Left ventricle myocardium inferior (tissue), 1 donor: Measurements from ENCODE around the gene CTU1. TPM values are rescaled to one million over a fixed set of nuclear protein-coding genes. Genes with fewer than 3 reads are reported as not detected.

Experiments used
- DNase-seq: peaks from one replicate; pipeline ENCODE4 v3.0.0-alpha.2; 2020
- H3K27ac ChIP-seq: fragments of 200-600 bp; replicated peaks from 2 replicates; pipeline ENCODE4 v1.8.0; 2021
- H3K27me3 ChIP-seq: fragments of 200-600 bp; 2 replicates; pipeline ENCODE4 v1.8.0; 2021; ENCODE audit warnings: low read depth
- H3K36me3 ChIP-seq: fragments of 200-600 bp; 2 replicates; pipeline ENCODE4 v1.8.0; 2021
- H3K4me1 ChIP-seq: fragments of 200-600 bp; 2 replicates; pipeline ENCODE4 v1.8.0; 2021
- H3K4me3 ChIP-seq: fragments of 200-600 bp; 2 replicates; pipeline ENCODE4 v1.8.0; 2021; ENCODE audit warnings: mild to moderate bottlenecking, moderate library complexity
- H3K9me3 ChIP-seq: fragments of 200-600 bp; replicated peaks from 2 replicates; pipeline ENCODE4 v1.8.0; 2021
- intact Hi-C: fragments of 100-400 bp; cut with micrococcal nuclease; formaldehyde crosslinking; loops from one replicate; pipeline ENCODE4 v1.11.0; 2022
- total RNA-seq: library from RNA; stranded (reverse); fragmentation: NEBNext Ultra II Directional; extraction: Animal tissue kit (Norgen Biotek cat#: 25700); gene quantifications from one replicate; pipeline ENCODE4 v1.2.1, GENCODE V29; 2021
- TF ChIP-seq, protein P1 (sequence below): fragments of 200-600 bp; IDR thresholded peaks from 2 replicates; pipeline ENCODE4 v1.8.0; 2021; ENCODE audit warnings: antibody characterized with exemption, mild to moderate bottlenecking, borderline replicate concordance
- donor health status: DM: no; HTN: yes; CAD: no; lungs with severe emphysema.

CTU1 gene
- total RNA-seq, 1 donor from 2014 or later = 4.4 TPM

DNA sequence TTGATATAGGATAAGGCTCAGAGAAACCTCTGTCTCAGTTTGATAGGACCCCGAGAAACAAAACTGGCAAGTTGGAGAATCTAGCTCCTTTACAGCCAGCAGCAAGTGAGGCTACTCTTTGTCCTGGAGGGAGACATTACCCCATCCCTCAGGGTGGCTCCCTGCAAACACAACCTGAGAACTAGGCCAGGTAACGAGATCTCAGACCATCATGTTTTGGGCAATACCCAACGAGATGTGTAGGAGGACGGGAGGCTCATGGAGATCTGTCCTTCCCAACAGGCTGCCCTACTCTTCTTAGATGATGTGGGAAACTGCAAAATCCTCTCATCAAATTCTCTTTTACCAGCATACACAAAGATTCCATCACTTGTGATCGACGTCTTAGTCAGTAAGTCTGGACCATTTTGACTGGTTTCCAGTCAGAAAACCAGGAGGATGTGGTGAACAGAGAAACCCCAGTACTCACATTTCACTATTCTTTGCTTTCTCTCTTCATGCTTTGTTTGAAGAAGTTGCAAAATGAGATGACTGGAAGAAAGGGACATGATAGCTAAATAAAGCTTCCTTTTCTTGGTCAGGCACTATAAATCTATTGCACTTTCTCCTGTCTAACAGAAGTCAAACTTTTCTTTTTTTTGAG lies 6.0 kb upstream of the CTU1 start:
- no peaks in the 10 kb centered on the region for H3K9me3 ChIP-seq
- TF ChIP-seq, protein P1, sequence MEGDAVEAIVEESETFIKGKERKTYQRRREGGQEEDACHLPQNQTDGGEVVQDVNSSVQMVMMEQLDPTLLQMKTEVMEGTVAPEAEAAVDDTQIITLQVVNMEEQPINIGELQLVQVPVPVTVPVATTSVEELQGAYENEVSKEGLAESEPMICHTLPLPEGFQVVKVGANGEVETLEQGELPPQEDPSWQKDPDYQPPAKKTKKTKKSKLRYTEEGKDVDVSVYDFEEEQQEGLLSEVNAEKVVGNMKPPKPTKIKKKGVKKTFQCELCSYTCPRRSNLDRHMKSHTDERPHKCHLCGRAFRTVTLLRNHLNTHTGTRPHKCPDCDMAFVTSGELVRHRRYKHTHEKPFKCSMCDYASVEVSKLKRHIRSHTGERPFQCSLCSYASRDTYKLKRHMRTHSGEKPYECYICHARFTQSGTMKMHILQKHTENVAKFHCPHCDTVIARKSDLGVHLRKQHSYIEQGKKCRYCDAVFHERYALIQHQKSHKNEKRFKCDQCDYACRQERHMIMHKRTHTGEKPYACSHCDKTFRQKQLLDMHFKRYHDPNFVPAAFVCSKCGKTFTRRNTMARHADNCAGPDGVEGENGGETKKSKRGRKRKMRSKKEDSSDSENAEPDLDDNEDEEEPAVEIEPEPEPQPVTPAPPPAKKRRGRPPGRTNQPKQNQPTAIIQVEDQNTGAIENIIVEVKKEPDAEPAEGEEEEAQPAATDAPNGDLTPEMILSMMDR = no peak
- no peaks in the 10 kb centered on the region for H3K4me1 ChIP-seq
- H3K36me3 ChIP-seq = no peaks in the 10 kb centered on the region
- intact Hi-C loops = no loop called here
- no peak overlapping the region for H3K4me3 ChIP-seq
- peaks cover 67% of the 10 kb centered on the region for H3K27me3 ChIP-seq
- no peak for DNase-seq
- H3K27ac ChIP-seq = no peak overlapping the region

DNA sequence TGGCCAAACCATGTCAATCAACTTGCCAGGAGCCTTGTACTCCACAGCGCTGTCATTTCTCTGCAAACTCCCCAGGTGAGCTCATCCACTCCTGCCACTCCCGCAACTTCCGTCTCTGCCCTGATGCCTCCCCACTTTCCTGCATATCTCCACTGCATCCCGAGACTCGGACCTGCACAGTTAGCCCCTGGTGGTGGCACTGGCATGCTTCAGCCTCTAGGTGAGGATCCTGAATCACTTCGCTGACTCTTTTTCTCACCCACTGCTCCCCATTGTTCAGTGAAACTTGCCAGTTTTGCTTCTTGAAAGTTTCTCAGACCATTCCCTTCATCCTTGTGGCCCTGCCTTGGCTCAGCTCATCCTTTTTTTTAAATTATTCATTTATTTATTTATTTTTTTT lies 3.4 kb upstream of the CTU1 start:
- intact Hi-C loops = no loop called here
- Histone ChIP-seq H3K4me3 (no peak overlapping the region), H3K27me3 (peaks cover 46% of the 10 kb centered on the region), H3K9me3 (no peaks in the 10 kb centered on the region), H3K4me1 (peaks cover 23% of the 10 kb centered on the region), H3K36me3 (no peaks in the 10 kb centered on the region), H3K27ac (no peak overlapping the region)
- DNase-seq = no peak
- TF ChIP-seq, protein P1 = no peak

- peaks cover 36% of the 10 kb centered on the region for H3K27me3 ChIP-seq
- H3K27ac ChIP-seq = no peak overlapping the region
- TF ChIP-seq, protein P1 = no peak
- no peaks in the 10 kb centered on the region for H3K9me3 ChIP-seq
- DNase-seq = no peak
- H3K36me3 ChIP-seq = no peaks in the 10 kb centered on the region
- peaks cover 28% of the 10 kb centered on the region for H3K4me1 ChIP-seq
- intact Hi-C loops = no loop called here
- no peak overlapping the region for H3K4me3 ChIP-seq
Measured at GRCh38 chr19:51110666-51110971, 2.4 kb upstream of the CTU1 start.

GRCh38 chr19:51108805-51109146 lies 567 bp upstream of the CTU1 start:
- H3K36me3 ChIP-seq = peaks cover 14% of the 10 kb centered on the region
- peaks cover 28% of the 10 kb centered on the region for H3K4me1 ChIP-seq
- TF ChIP-seq, protein P1 = peak; percentile 2
- H3K27ac ChIP-seq = peak overlapping the region; percentile 71
- no peaks in the 10 kb centered on the region for H3K9me3 ChIP-seq
- peak overlapping the region; percentile 91 for H3K4me3 ChIP-seq
- no peak for DNase-seq
- intact Hi-C loops = no loop called here
- peaks cover 20% of the 10 kb centered on the region for H3K27me3 ChIP-seq

- Histone ChIP-seq H3K4me1 (peaks cover 28% of the 10 kb centered on the region), H3K4me3 (peak overlapping the region; percentile 91), H3K36me3 (peaks cover 26% of the 10 kb centered on the region), H3K27me3 (peaks cover 9% of the 10 kb centered on the region), H3K9me3 (no peaks in the 10 kb centered on the region), H3K27ac (peak overlapping the region; percentile 71)
- intact Hi-C loops = no loop called here
- TF ChIP-seq, protein P1 = no peak
- no peak for DNase-seq
Measured at GRCh38 chr19:51107406-51108065, 673 bp downstream of the CTU1 start.
